ENCODE measurements around the gene KRT32.
"Not testable (repeated sequence)": the region's sequence is repeated elsewhere in the genome, so short reads cannot be mapped to it uniquely, and the experiment has no call there.

The KRT32 gene

GRCh38 chr17:41463746-41464145 lies 3.4 kb downstream of the KRT32 start:
- DNase-seq: no peak

- DNase-seq: no peak
These were observed 4.5 kb downstream of the KRT32 start for GRCh38 chr17:41462705-41463104.

GRCh38 chr17:41457676-41458075 lies 9.5 kb downstream of the KRT32 start:
- DNase-seq: peak; percentile 84

- no peak for DNase-seq
These were observed 11.0 kb downstream of the KRT32 start for GRCh38 chr17:41456204-41456603.

- DNase-seq: no peak
These were observed 11.9 kb downstream of the KRT32 start for GRCh38 chr17:41455236-41455635.

- no peak for DNase-seq
These were observed 14.1 kb downstream of the KRT32 start for GRCh38 chr17:41453066-41453465.

- no peak for DNase-seq
These were observed 14.9 kb downstream of the KRT32 start for GRCh38 chr17:41452281-41452680.

GRCh38 chr17:41451154-41451728 lies 15.9 kb downstream of the KRT32 start:
- DNase-seq: no peak

GRCh38 chr17:41449008-41449407 lies 18.2 kb downstream of the KRT32 start:
- DNase-seq: no peak

GRCh38 chr17:41448506-41448905 lies 18.7 kb downstream of the KRT32 start:
- no peak for DNase-seq

GRCh38 chr17:41446806-41447205 lies 20.4 kb downstream of the KRT32 start:
- DNase-seq: no peak

GRCh38 chr17:41444640-41445039 lies 22.5 kb downstream of the KRT32 start:
- DNase-seq: no peak

- no peak for DNase-seq
These were observed 23.0 kb downstream of the KRT32 start for GRCh38 chr17:41444186-41444585.

GRCh38 chr17:41442739-41443138 lies 24.4 kb downstream of the KRT32 start:
- DNase-seq: no peak

GRCh38 chr17:41440531-41441033 lies 26.6 kb downstream of the KRT32 start, which contains the start of gene KRT38:
TSS of gene KRT38 (minus strand) at chr17:41440983. CDS start at chr17:41440921, 62 bp downstream.
- DNase-seq: no peak

GRCh38 chr17:41439375-41439774 lies 27.8 kb downstream of the KRT32 start:
- no peak for DNase-seq

- no peak for DNase-seq
These were observed 29.4 kb downstream of the KRT32 start for GRCh38 chr17:41437769-41438168.

GRCh38 chr17:41437254-41437653 lies 29.9 kb downstream of the KRT32 start:
- no peak for DNase-seq

GRCh38 chr17:41434415-41434814 lies 32.8 kb downstream of the KRT32 start:
- DNase-seq: no peak

GRCh38 chr17:41434005-41434404 lies 33.2 kb downstream of the KRT32 start:
- peak; percentile 90 for DNase-seq

- peak; percentile 61 for DNase-seq
These were observed 33.6 kb downstream of the KRT32 start for GRCh38 chr17:41433586-41433985.

GRCh38 chr17:41430376-41430775 lies 36.8 kb downstream of the KRT32 start:
- not testable (repeated sequence) for DNase-seq

GRCh38 chr17:41429667-41430066 lies 37.5 kb downstream of the KRT32 start:
- no peak for DNase-seq

GRCh38 chr17:41428591-41429291 lies 38.4 kb downstream of the KRT32 start:
- DNase-seq: no peak
